HG03280 (cell line): ENCODE data around the gene OSM.

Experiments
- ATAC-seq: cut with Tn5 transposase; IDR thresholded peaks from one replicate; pipeline ENCODE4 v1.9.1; 2021; ENCODE audit warnings: mild to moderate bottlenecking, moderate library complexity; ENCODE audit not compliant: unreplicated experiment

Gene OSM

GRCh38 chr22:30265131-30265720, 1.4 kb downstream of the OSM start:
- no peak for ATAC-seq

GRCh38 chr22:30263883-30264282, 2.8 kb downstream of the OSM start:
- ATAC-seq: no peak

GRCh38 chr22:30262917-30263741, 3.5 kb downstream of the OSM start:
- no peak for ATAC-seq

- no peak for ATAC-seq
These were observed 4.5 kb downstream of the OSM start for GRCh38 chr22:30262112-30262511.

- no peak for ATAC-seq
These were observed 5.5 kb downstream of the OSM start for GRCh38 chr22:30261134-30261533.

GRCh38 chr22:30260682-30261081, 6.0 kb downstream of the OSM start:
- no peak for ATAC-seq

- ATAC-seq: no peak
These were observed 6.4 kb downstream of the OSM start for GRCh38 chr22:30260276-30260675.

GRCh38 chr22:30254314-30254713, 12.3 kb downstream of the OSM start:
- ATAC-seq: no peak

GRCh38 chr22:30253205-30253852, 13.3 kb downstream of the OSM start:
- no peak for ATAC-seq

- no peak for ATAC-seq
These were observed 14.0 kb downstream of the OSM start for GRCh38 chr22:30252411-30253204.

GRCh38 chr22:30251711-30252110, 14.9 kb downstream of the OSM start:
- no peak for ATAC-seq

- no peak for ATAC-seq
These were observed 15.9 kb downstream of the OSM start for GRCh38 chr22:30250661-30251267.

- no peak for ATAC-seq
These were observed 16.5 kb downstream of the OSM start for GRCh38 chr22:30250039-30250565.

GRCh38 chr22:30249049-30250038, 17.3 kb downstream of the OSM start:
- no peak for ATAC-seq

GRCh38 chr22:30248484-30248883, 18.2 kb downstream of the OSM start:
- no peak for ATAC-seq

- ATAC-seq: no peak
These were observed 18.7 kb downstream of the OSM start for GRCh38 chr22:30247974-30248373.

- no peak for ATAC-seq
These were observed 19.1 kb downstream of the OSM start for GRCh38 chr22:30247561-30247960.

GRCh38 chr22:30246814-30247376, 19.8 kb downstream of the OSM start:
- ATAC-seq: no peak
